Thymus (tissue), 11 donors: ENCODE results near the gene GRK5. TPM values are rescaled to one million over a fixed set of nuclear protein-coding genes. Genes with fewer than 3 reads are reported as not detected.
"Not testable (repeated sequence)": the region's sequence is repeated elsewhere in the genome, so short reads cannot be mapped to it uniquely, and the experiment has no call there.

Source experiments
- DNase-seq, 9 donors: peaks; one replicate each; pipeline ENCODE4 v3.0.0-alpha.2; 2013; ENCODE audit warnings: low spot score in 9 of 9, low read depth in 6 of 9, missing footprints in 1 of 9
- H3K27ac ChIP-seq, 2 donors: one replicate each; pipeline ENCODE4 v1.5.1; 2013; ENCODE audit warnings: control low read depth in 1 of 2, low read depth in 1 of 2, low read length in 1 of 2, mild to moderate bottlenecking in 1 of 2, moderate library complexity in 1 of 2
- H3K27me3 ChIP-seq, 2 donors: one replicate each; pipeline ENCODE4 v1.5.1; 2013; ENCODE audit warnings: low read length in 1 of 2; ENCODE audit not compliant: control insufficient read depth in 2 of 2, insufficient read depth in 1 of 2
- H3K36me3 ChIP-seq, 2 donors: one replicate each; pipeline ENCODE4 v1.5.1; 2013; ENCODE audit warnings: low read length in 1 of 2, mild to moderate bottlenecking in 1 of 2, moderate library complexity in 1 of 2; ENCODE audit not compliant: control insufficient read depth in 2 of 2, insufficient read depth in 2 of 2
- H3K4me1 ChIP-seq, 2 donors: one replicate each; pipeline ENCODE4 v1.5.1; 2013; ENCODE audit warnings: low read length in 2 of 2; ENCODE audit not compliant: control insufficient read depth in 2 of 2, insufficient read depth in 2 of 2
- H3K4me3 ChIP-seq, 2 donors: one replicate each; pipeline ENCODE4 v1.5.1; 2013; ENCODE audit warnings: low read length in 2 of 2, control low read depth in 1 of 2, mild to moderate bottlenecking in 1 of 2
- H3K9me3 ChIP-seq, 2 donors: one replicate each; pipeline ENCODE4 v1.5.1; 2013; ENCODE audit warnings: low read length in 1 of 2, mild to moderate bottlenecking in 1 of 2; ENCODE audit not compliant: control insufficient read depth in 2 of 2, insufficient read depth in 1 of 2
- WGBS: extraction: QIAGEN DNeasy Blood & Tissue Kit; methylation state at CpG from one replicate; pipeline ENCODE4 v1.1.7; 2013; 5-methylcytosine and 5-hydroxymethylcytosine counted together
- polyA plus RNA-seq: library from polyadenylated mRNA; stranded (reverse); fragments of 200-250 nt; gene quantifications from one replicate; pipeline ENCODE4 v1.2.3, GENCODE V29; 2013
- total RNA-seq: library from RNA; stranded (reverse); fragments of 120-200 nt; gene quantifications from one replicate; pipeline ENCODE4 v1.2.4, GENCODE V29; 2013
- donor health status: healthy.

Gene GRK5
- total and polyA plus RNA-seq, 2 donors, result 14.4 to 18.5 TPM

DNA sequence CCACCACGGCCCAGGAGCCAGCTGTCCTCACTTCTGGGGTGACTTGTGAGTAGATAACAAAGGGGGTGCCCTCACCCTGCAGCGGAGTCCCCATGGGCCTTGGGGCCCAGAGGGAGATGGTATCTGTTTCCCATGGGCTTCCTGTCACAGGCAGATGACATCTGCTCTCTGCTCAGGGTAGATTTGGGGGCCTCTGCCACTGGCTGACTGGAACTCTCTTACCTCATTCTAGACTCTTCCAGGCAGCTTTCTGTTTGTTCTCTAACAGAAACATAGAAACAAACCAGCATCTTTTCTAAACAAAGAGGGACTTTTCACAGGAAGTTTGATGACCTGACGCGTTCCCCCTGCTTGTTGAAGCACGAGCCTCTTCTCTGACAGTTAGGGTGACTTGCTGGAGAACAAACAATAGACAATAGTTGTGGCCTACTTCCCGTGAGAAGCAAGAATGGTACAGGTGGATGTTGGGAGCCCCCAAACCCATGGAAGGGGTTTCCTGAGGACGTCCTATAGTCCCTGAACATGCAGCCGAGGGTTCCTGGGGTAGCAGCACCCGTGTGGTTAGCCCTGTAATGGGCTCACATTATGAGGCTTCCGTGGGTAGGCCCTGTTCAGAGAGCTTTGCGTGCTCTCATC lies 61.6 kb downstream of the GRK5 start:
- Histone ChIP-seq H3K4me1 (peaks cover 35 to 79% of the 10 kb centered on the region in 2 donors), H3K9me3 (peaks cover 0 to 12% of the 10 kb centered on the region in 2 donors), H3K27me3 (no peaks in the 10 kb centered on the region), H3K36me3 (peaks cover 0 to 4% of the 10 kb centered on the region in 2 donors), H3K27ac (peak overlapping the region; percentile 94 to 100), H3K4me3 (no peak overlapping the region)
- 18% methylated on average over 11 of the region's 11 CpGs for WGBS
- peak; percentile 62 to 94 (median 85) for DNase-seq

DNA sequence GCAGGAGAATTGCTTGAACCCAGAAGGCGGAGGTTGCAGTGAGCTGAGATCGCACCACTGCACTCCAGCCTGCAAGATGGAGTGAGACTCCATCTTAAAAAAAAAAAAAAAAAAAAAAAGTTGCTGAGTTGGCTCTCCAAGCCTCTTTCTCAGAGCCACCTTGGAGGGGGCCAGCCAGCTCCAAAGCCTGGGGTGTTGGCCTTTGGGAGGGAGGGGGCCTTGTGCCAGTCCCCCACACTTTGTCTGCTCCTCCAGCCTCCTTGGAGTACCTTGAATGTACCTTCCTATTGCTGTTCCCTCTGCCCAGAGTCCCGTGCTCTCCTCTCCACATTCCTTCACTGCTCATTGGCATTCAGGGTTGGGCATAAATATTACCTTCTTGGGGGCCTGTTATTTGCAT lies 62.4 kb downstream of the GRK5 start:
- Histone ChIP-seq H3K27ac (peak overlapping the region; percentile 71 to 100), H3K4me1 (peaks cover 38 to 79% of the 10 kb centered on the region in 2 donors)

DNA sequence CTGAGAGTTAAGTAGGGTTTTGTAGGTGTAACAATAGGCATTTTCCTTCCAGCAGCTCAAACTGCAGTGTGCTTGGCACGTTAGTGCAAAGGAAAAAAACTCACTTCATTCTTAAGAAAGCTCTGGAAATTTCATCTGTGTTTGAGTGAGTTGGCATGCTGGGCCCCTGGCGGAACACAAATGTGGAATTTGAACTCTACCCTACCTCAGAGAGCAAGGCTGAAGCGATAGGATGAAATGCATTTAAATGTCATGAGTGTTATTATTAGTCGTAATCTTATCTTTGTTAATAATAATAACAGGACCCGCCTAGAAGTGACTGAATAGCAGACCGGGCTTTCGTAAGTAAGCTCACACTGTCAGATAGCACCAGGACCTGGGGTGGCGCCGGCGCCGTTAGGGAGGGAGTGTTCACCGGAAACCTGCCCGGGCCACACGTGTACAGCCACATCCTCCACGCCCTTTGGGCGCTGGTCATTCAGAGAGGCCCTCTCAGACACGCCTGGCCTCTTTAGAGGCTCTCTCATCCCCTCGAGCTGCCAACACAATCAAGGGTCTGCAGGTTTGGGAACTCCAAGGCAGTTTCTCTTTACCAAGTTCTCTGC lies 63.5 kb downstream of the GRK5 start:
- Histone ChIP-seq H3K27me3 (no peaks in the 10 kb centered on the region), H3K4me1 (peaks cover 38 to 84% of the 10 kb centered on the region in 2 donors), H3K4me3 (no peak overlapping the region), H3K9me3 (peaks cover 0 to 6% of the 10 kb centered on the region in 2 donors), H3K36me3 (no peaks in the 10 kb centered on the region), H3K27ac (peak overlapping the region in 1 of 2 donors; percentile 100)
- 20% methylated on average over 18 of the region's 18 CpGs for WGBS
- DNase-seq, result peak in 2 of 9 donors; percentile 29 to 62

More for the DNA sequence above, 62.4 kb downstream of the GRK5 start:
- peaks cover 0 to 4% of the 10 kb centered on the region in 2 donors for H3K36me3 ChIP-seq
- H3K27me3 ChIP-seq, result no peaks in the 10 kb centered on the region
- H3K4me3 ChIP-seq, result no peak overlapping the region
- H3K9me3 ChIP-seq, result peaks cover 0 to 12% of the 10 kb centered on the region in 2 donors
- DNase-seq, result no peak
- 96% methylated on average over 3 of the region's 3 CpGs for WGBS

DNA sequence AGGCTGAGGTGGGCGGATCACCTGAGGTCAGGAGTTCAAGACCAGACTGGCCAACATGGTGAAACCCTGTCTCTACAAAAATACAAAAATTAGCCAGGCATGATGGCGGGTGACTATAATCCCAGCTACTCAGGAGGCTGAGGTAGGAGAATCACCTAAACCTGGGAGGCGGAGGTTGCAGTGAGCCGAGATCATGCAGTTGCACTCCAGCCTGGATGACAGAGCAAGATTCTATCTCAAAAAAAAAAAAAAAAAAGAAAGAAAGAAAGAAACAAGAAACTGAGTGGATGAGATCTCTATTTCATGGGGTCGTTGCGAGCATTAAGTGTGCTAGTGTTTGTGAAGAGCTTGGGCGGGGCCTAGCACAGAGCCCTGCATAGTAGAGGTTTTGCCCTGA lies 65.0 kb downstream of the GRK5 start:
- DNase-seq, H3K36me3 ChIP-seq, H3K4me3 ChIP-seq, H3K27me3 ChIP-seq, H3K27ac ChIP-seq, H3K9me3 ChIP-seq: not testable (repeated sequence)
- 98% methylated on average over 7 of the region's 7 CpGs for WGBS
- H3K4me1 ChIP-seq, result peaks cover 38 to 84% of the 10 kb centered on the region in 2 donors

DNA sequence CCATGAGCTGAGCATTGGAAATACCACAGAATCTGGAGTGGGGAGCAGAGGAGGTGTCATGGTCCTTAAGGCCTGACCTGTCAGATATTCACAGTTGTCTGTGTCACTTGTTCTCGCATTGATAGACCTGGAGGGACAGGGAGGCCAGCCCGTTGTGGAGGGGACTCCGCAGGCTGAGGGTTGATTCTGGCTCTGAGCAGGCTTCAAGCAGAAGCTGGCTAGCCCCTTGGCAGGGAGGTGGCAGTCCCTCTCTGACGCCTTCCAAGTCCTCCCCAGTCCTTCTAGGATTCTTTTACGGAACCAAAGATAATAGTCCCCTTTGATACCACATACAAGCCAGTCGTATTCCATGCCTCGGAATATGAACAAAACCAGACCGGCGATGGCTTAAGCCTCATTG lies 65.4 kb downstream of the GRK5 start:
- peaks cover 38 to 80% of the 10 kb centered on the region in 2 donors for H3K4me1 ChIP-seq
- no peaks in the 10 kb centered on the region for H3K36me3 ChIP-seq
- no peak overlapping the region for H3K27ac ChIP-seq
- H3K27me3 ChIP-seq, result no peaks in the 10 kb centered on the region
- WGBS, result 97% methylated on average over 9 of the region's 9 CpGs
- no peak overlapping the region for H3K4me3 ChIP-seq
- DNase-seq, result no peak
- peaks cover 0 to 5% of the 10 kb centered on the region in 2 donors for H3K9me3 ChIP-seq

DNA sequence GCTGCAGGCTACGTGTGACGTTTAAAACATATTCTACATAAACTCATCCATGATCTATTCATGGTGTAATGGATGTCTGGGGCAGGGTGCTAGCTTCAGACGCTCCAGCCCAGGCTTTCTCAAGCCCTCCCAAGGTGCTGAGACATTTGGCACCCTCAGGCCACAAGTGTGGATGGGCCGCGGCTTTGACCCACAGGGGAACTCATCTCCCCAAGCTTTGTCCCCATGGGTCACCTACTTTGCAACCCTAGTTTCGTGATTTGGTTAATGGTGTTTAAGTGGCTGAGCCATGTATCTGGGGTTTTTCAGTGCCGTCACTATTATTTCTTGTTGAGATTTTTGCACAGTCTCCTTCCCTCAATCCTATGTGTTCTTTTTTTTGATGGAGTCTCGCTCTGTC lies 66.0 kb downstream of the GRK5 start:
- DNase-seq, result no peak
- peaks cover 38 to 73% of the 10 kb centered on the region in 2 donors for H3K4me1 ChIP-seq

DNA sequence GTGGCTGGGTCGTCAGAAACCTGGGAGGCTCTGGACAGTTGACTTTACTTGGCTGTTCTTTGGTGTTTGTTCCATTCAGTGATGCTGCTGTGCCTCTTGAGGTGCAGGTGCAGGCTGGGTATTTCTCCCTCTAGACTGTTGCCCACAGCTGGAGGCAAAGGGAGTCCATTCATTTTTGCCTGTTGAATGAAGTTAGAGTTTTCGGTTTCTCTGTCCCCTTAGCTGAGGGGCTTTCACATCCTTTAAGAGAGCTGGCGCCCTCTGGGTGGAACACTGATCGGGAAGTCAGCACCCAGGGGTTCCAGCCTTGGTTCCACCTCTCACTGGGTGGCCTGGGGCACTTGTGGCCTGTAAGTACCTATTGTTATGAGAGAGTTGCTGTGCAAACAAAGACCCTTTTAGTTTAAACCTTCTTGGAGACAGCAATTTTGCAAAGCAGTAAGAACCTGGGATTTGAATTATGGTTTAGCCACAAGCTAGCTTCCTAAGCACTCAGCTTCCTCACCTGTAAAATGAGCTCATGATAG lies 67.2 kb downstream of the GRK5 start:
- peak in 2 of 9 donors; percentile 34 to 61 for DNase-seq
- Histone ChIP-seq H3K4me1 (peaks cover 28 to 64% of the 10 kb centered on the region in 2 donors), H3K27ac (no peak overlapping the region), H3K27me3 (no peaks in the 10 kb centered on the region), H3K9me3 (peaks cover 0 to 5% of the 10 kb centered on the region in 2 donors), H3K4me3 (no peak overlapping the region), H3K36me3 (no peaks in the 10 kb centered on the region)
- WGBS, result 92% methylated on average over 4 of the region's 4 CpGs

More for the DNA sequence above, 66.0 kb downstream of the GRK5 start:
- WGBS, result 98% methylated on average over 8 of the region's 8 CpGs
- no peaks in the 10 kb centered on the region for H3K36me3 ChIP-seq
- no peaks in the 10 kb centered on the region for H3K27me3 ChIP-seq
- peaks cover 0 to 5% of the 10 kb centered on the region in 2 donors for H3K9me3 ChIP-seq
- no peak overlapping the region for H3K4me3 ChIP-seq
- no peak overlapping the region for H3K27ac ChIP-seq

DNA sequence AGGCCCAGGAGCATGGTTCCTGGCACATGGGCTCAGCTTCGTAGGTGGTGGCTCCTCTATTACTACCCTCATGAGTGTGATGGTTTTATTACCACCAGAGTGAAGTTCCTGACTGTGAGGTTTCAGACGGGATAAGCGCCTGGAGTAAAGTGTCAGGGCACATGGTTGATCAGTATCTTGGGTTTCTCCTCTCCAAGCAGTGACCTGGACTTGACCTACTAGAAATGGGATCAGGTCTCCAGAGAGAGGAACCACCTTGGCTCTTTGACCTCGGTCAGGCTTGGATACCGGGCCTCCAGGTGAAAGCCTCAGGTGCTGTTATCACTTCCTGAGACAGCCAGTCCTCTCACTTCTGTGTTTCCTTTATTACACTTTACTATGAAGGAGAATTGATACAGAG lies 67.7 kb downstream of the GRK5 start:
- Histone ChIP-seq H3K4me3 (no peak overlapping the region), H3K4me1 (peaks cover 23 to 59% of the 10 kb centered on the region in 2 donors)
- 84% methylated on average over 5 of the region's 5 CpGs for WGBS

DNA sequence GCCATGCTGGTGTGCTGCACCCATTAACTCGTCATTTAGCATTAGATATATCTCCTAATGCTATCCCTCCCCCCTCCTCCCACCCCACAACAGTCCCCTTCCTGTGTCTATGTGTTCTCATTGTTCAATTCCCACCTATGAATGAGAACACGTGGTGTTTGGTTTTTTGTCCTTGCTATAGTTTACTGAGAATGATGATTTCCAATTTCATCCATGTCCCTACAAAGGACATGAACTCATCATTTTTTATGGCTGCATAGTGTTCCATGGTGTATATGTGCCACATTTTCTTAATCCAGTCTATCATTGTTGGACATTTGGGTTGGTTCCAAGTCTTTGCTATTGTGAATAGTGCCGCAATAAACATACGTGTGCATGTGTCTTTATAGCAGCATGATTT lies 68.8 kb downstream of the GRK5 start:
- WGBS, result 96% methylated on average over 2 of the region's 4 CpGs
- H3K4me1 ChIP-seq, result peaks cover 14 to 52% of the 10 kb centered on the region in 2 donors
- not testable (repeated sequence) for H3K27me3 ChIP-seq, DNase-seq, H3K27ac ChIP-seq, H3K9me3 ChIP-seq, H3K4me3 ChIP-seq, H3K36me3 ChIP-seq

More for the DNA sequence above, 67.7 kb downstream of the GRK5 start:
- Histone ChIP-seq H3K36me3 (no peaks in the 10 kb centered on the region), H3K9me3 (peaks cover 0 to 5% of the 10 kb centered on the region in 2 donors), H3K27ac (no peak overlapping the region), H3K27me3 (no peaks in the 10 kb centered on the region)
- no peak for DNase-seq
